H1 (cell line): ENCODE measurements around the gene BAG1. TPM values are rescaled to one million over a fixed set of nuclear protein-coding genes. Genes with fewer than 3 reads are reported as not detected.

Experiments
- CTCF ChIA-PET: fragments of 300-600 bp; sonication (Branson Sonifier 250); formaldehyde crosslinking; loops from one replicate; lab custom pipeline; 2021; ENCODE audit not compliant: partially characterized antibody; lab: Charles Lee
- POLR2A ChIA-PET: fragments of 300-600 bp; sonication (Branson Sonifier 250); formaldehyde crosslinking; loops from one replicate; lab custom pipeline; 2021; ENCODE audit warnings: inconsistent platforms; ENCODE audit not compliant: partially characterized antibody; lab: Charles Lee
- DNase-seq, 2 experiments: peaks; one replicate each; pipeline versions ENCODE4 v3.0.0 to v3.0.0-alpha.2; 2010 to 2022; ENCODE audit warnings: low spot score in 2 of 2, low read depth in 1 of 2, mixed read lengths in 1 of 2
- FAIRE-seq: peaks from 2 replicates; lab custom pipeline; 2011; peaks lifted over from hg19 to GRCh38; lab: Jason Lieb, UNC
- H2AFZ ChIP-seq: 2 replicates; pipeline ENCODE4 v1.8.1; 2012; ENCODE audit warnings: low read length, inconsistent platforms
- H2AK5ac ChIP-seq: 2 replicates; pipeline ENCODE4 v1.6.1; 2013; ENCODE audit warnings: low read depth, low read length
- H2BK120ac ChIP-seq: replicated peaks from 2 replicates; pipeline ENCODE3; 2013; ENCODE audit warnings: low read depth, low read length, inconsistent platforms
- H2BK12ac ChIP-seq: 2 replicates; pipeline ENCODE4 v1.6.1; 2013; ENCODE audit warnings: low read depth, low read length
- H2BK15ac ChIP-seq: 2 replicates; pipeline ENCODE4 v1.6.1; 2013; ENCODE audit warnings: low read length
- H2BK20ac ChIP-seq: 2 replicates; pipeline ENCODE4 v1.6.1; 2013; ENCODE audit warnings: low read length
- H2BK5ac ChIP-seq: 2 replicates; pipeline ENCODE4 v1.6.1; 2013; ENCODE audit warnings: low read depth, low read length
- H3K14ac ChIP-seq: 2 replicates; pipeline ENCODE4 v1.6.1; 2013; ENCODE audit warnings: inconsistent platforms; ENCODE audit not compliant: insufficient read length
- H3K18ac ChIP-seq: 2 replicates; pipeline ENCODE4 v1.6.1; 2013; ENCODE audit warnings: low read length; ENCODE audit errors: extremely low read depth
- H3K23ac ChIP-seq: 2 replicates; pipeline ENCODE4 v1.6.1; 2013; ENCODE audit warnings: inconsistent platforms; ENCODE audit not compliant: insufficient read length
- H3K23me2 ChIP-seq: 2 replicates; pipeline ENCODE4 v1.6.1; 2013; ENCODE audit warnings: low read depth, low read length
- H3K27ac ChIP-seq: 2 replicates; pipeline ENCODE4 v1.6.1; 2011; ENCODE audit warnings: low read depth, low read length, inconsistent platforms
- H3K27me3 ChIP-seq, 4 experiments: replicated peaks in 1 of 4; 1 replicate in 1 of 4; 2 replicates in 3 of 4; pipeline versions ENCODE4 v1.6.1 to v1.8.1; 2011 to 2013; ENCODE audit warnings: low read length in 3 of 4, mild to moderate bottlenecking in 3 of 4, inconsistent platforms in 2 of 4, mixed read lengths in 2 of 4, moderate library complexity in 1 of 4; ENCODE audit not compliant: control insufficient read depth in 3 of 4, insufficient read depth in 3 of 4; ENCODE audit errors: extremely low read depth in 1 of 4
- H3K36me3 ChIP-seq, 4 experiments: 2 replicates each; pipeline versions ENCODE4 v1.6.1 to v1.8.1; 2011 to 2013; ENCODE audit warnings: mild to moderate bottlenecking in 4 of 4, low read length in 3 of 4, moderate library complexity in 2 of 4, control low read depth in 1 of 4, inconsistent platforms in 1 of 4; ENCODE audit not compliant: insufficient read depth in 4 of 4, control insufficient read depth in 2 of 4
- H3K4ac ChIP-seq: replicated peaks from 2 replicates; pipeline ENCODE3; 2013; ENCODE audit warnings: low read length, low read depth, mixed read lengths, inconsistent platforms; ENCODE audit not compliant: insufficient read length
- H3K4me1 ChIP-seq, 4 experiments: replicated peaks in 1 of 4; 1 replicate in 1 of 4; 2 replicates in 3 of 4; pipeline versions ENCODE4 v1.6.1 to v1.8.1; 2011 to 2013; ENCODE audit warnings: low read length in 3 of 4, inconsistent platforms in 2 of 4, mixed read lengths in 1 of 4; ENCODE audit not compliant: insufficient read depth in 4 of 4, control insufficient read depth in 3 of 4
- H3K4me2 ChIP-seq, 2 experiments: 2 replicates each; pipeline versions ENCODE4 v1.6.1 to v1.8.1; 2011 to 2013; ENCODE audit warnings: low read depth in 2 of 2, low read length in 2 of 2, control low read depth in 1 of 2, inconsistent platforms in 1 of 2, mild to moderate bottlenecking in 1 of 2; ENCODE audit not compliant: insufficient read depth in 1 of 2
- H3K4me3 ChIP-seq, 4 experiments: fragments of 200-600, 300-600 bp in 1 of 4; sonication (generic), shearing (Covaris generic), sonication (Bioruptor Twin) in 1 of 4; 2 replicates each; pipeline versions ENCODE4 v1.5.1 to v1.8.1; 2011 to 2016; ENCODE audit warnings: low read length in 4 of 4, low read depth in 3 of 4, control low read depth in 2 of 4, inconsistent platforms in 2 of 4, mild to moderate bottlenecking in 2 of 4, mixed read lengths in 1 of 4, moderate library complexity in 1 of 4; ENCODE audit not compliant: insufficient read depth in 2 of 4; ENCODE audit errors: extremely low read depth in 1 of 4
- H3K56ac ChIP-seq: replicated peaks from 2 replicates; pipeline ENCODE3; 2013; ENCODE audit warnings: low read depth, mild to moderate bottlenecking, mixed read lengths, low read length, inconsistent platforms; ENCODE audit not compliant: insufficient read length
- H3K79me1 ChIP-seq: 2 replicates; pipeline ENCODE4 v1.6.1; 2013; ENCODE audit warnings: low read depth, low read length, control low read depth
- H3K79me2 ChIP-seq, 2 experiments: 2 replicates each; pipeline versions ENCODE4 v1.6.1 to v1.8.1; 2012 to 2013; ENCODE audit warnings: low read length in 2 of 2, mild to moderate bottlenecking in 2 of 2, inconsistent platforms in 1 of 2; ENCODE audit not compliant: insufficient read depth in 2 of 2, control insufficient read depth in 1 of 2
- H3K9ac ChIP-seq, 4 experiments: replicated peaks in 1 of 4; 1 replicate in 1 of 4; 2 replicates in 3 of 4; pipeline versions ENCODE4 v1.6.1 to v1.8.1; 2011 to 2013; ENCODE audit warnings: low read depth in 3 of 4, low read length in 3 of 4, control low read depth in 2 of 4, mild to moderate bottlenecking in 2 of 4, moderate library complexity in 2 of 4, inconsistent platforms in 1 of 4; ENCODE audit errors: extremely low read depth in 1 of 4
- H3K9me3 ChIP-seq, 2 experiments: 2 replicates each; pipeline versions ENCODE4 v1.6.1 to v1.8.1; 2012 to 2013; ENCODE audit warnings: mild to moderate bottlenecking in 2 of 2, moderate library complexity in 2 of 2, control low read depth in 1 of 2, inconsistent platforms in 1 of 2, low read depth in 1 of 2, low read length in 1 of 2, mixed read lengths in 1 of 2; ENCODE audit not compliant: insufficient read depth in 2 of 2
- H4K20me1 ChIP-seq, 2 experiments: replicated peaks in 1 of 2; 2 replicates each; pipeline versions ENCODE3 to v1.8.1; 2011 to 2013; ENCODE audit warnings: inconsistent platforms in 2 of 2, low read length in 2 of 2, mild to moderate bottlenecking in 1 of 2; ENCODE audit not compliant: insufficient read depth in 2 of 2, control insufficient read depth in 1 of 2
- H4K5ac ChIP-seq: 2 replicates; pipeline ENCODE4 v1.6.1; 2013; ENCODE audit warnings: low read length, low read depth, mixed read lengths, inconsistent platforms; ENCODE audit not compliant: insufficient read length
- H4K8ac ChIP-seq: 2 replicates; pipeline ENCODE4 v1.8.0; 2013; ENCODE audit warnings: mild to moderate bottlenecking, moderate library complexity, low read length, inconsistent platforms; ENCODE audit not compliant: insufficient read depth; ENCODE audit errors: extremely low read depth
- H4K91ac ChIP-seq: replicated peaks from 2 replicates; pipeline ENCODE3; 2013; ENCODE audit warnings: low read length, mixed read lengths, inconsistent platforms; ENCODE audit not compliant: insufficient read length
- GABPA ChIP-seq: IDR thresholded peaks from 2 replicates; pipeline ENCODE4 v1.6.1; 2011; ENCODE audit warnings: mild to moderate bottlenecking, low read length, moderate library complexity, borderline replicate concordance; ENCODE audit not compliant: insufficient read depth
- NRF1 ChIP-seq: IDR thresholded peaks from 2 replicates; pipeline ENCODE4 v1.6.1; 2011; ENCODE audit warnings: mild to moderate bottlenecking, low read depth, low read length, improper control_type of control experiment
- PHF8 ChIP-seq: fragments of 200-600 bp; sonication (generic); conservative IDR thresholded peaks from 2 replicates; pipeline ENCODE4 v1.7.1; 2012; ENCODE audit warnings: low read depth, mild to moderate bottlenecking, inconsistent platforms, low read length, moderate library complexity
- SP1 ChIP-seq: IDR thresholded peaks from 2 replicates; pipeline ENCODE4 v1.6.1; 2011; ENCODE audit warnings: low read depth, low read length
- SP4 ChIP-seq: IDR thresholded peaks from 2 replicates; pipeline ENCODE4 v1.6.1; 2012; ENCODE audit warnings: low read length, inconsistent platforms
- YY1 ChIP-seq: IDR thresholded peaks from 2 replicates; pipeline ENCODE4 v1.6.1; 2011; ENCODE audit warnings: low read depth, mild to moderate bottlenecking, low read length
- ZNF274 ChIP-seq: IDR thresholded peaks from 2 replicates; pipeline ENCODE4 v1.7.0; 2012; ENCODE audit warnings: low read length, borderline replicate concordance; ENCODE audit errors: extremely low read depth
- WGBS, 2 experiments: shearing (Covaris generic) in 1 of 2; methylation state at CpG; one replicate each; pipeline versions ENCODE4 v1.1.6 to v1.1.7; 2013 to 2015; ENCODE audit warnings: low lambda C conversion rate in 2 of 2, mixed read lengths in 2 of 2, inconsistent platforms in 1 of 2, low coverage in 1 of 2, missing lambda C conversion rate in 1 of 2; ENCODE audit not compliant: insufficient replicate concordance in 2 of 2, insufficient coverage in 1 of 2, insufficient read length in 1 of 2; ENCODE audit errors: extremely low coverage in 1 of 2, missing lambda C conversion rate in 1 of 2; 5-methylcytosine and 5-hydroxymethylcytosine counted together
- polyA plus RNA-seq, 7 experiments: library from polyadenylated mRNA; depleted of rRNA in 3 of 7; stranded (reverse) in 5 of 7; unstranded in 2 of 7; fragments of >200 nt in 5 of 7; fragments of 200-250 nt in 2 of 7; gene quantifications; 1 replicate in 5 of 7; 2 replicates in 1 of 7; 4 replicates in 1 of 7; pipeline versions ENCODE4 v1.2.1 to v1.2.3, GENCODE V29; 2011 to 2013; ENCODE audit warnings: missing spikeins in 2 of 7, mixed read lengths in 2 of 7
- total RNA-seq: library from RNA; stranded (reverse); fragmentation: NEBNext Ultra II Directional; extraction: Animal tissue kit (Norgen Biotek cat#: 25700); gene quantifications from 2 replicates; pipeline ENCODE4 v1.2.1, GENCODE V29; 2021
- TF ChIP-seq, protein P1 (sequence below): IDR thresholded peaks from 2 replicates; pipeline ENCODE4 v1.6.1; 2011; ENCODE audit warnings: low read length, improper control_type of control experiment
- TF ChIP-seq, protein P2 (sequence below): IDR thresholded peaks from 2 replicates; pipeline ENCODE4 v1.6.1; 2011; ENCODE audit warnings: low read depth, mild to moderate bottlenecking, low read length; ENCODE audit not compliant: insufficient read depth

The BAG1 gene
- total and polyA plus RNA-seq, 2 of the 8 experiments (the other 6 are each of a cell fraction or from before 2014, with no cell fraction given): 14.7 to 59.8 TPM

DNA sequence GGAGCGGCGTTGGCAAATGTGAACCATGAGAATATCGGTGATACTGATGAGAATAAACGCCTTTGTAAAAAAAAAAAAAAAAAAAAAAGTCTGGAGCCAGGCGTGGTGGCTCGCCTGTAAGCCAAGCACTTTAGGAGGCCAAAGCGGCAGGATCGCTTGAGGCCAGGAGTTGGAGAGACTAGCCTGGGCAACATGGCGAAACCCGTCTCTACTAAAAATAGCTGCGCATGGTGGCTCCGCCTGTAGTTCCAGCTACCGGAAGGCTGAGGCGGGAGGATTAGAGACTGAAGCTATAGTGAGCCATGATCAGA lies 25.4 kb upstream of the BAG1 start:
- H3K18ac ChIP-seq: peak overlapping the region; percentile 91
- CTCF ChIA-PET: interaction anchor here (0.6 to 2.1 kb wide), 5 partner anchors 26 to 177 kb away, joined by 3 to 7 read pairs (median 3); no protein-coding TSS in a partner anchor
- peak overlapping the region; percentile 90 for H3K4ac ChIP-seq
- H4K20me1 ChIP-seq: no peaks in the 10 kb centered on the region
- H3K56ac ChIP-seq: peak overlapping the region; percentile 96
- H3K36me3 ChIP-seq: peaks cover 0 to 9% (median 3%) of the 10 kb centered on the region in 4 experiments; a peak in 4 of 8 replicates
- peaks cover 3% of the 10 kb centered on the region for H3K79me1 ChIP-seq
- H3K4me3 ChIP-seq: peak overlapping the region; percentile 84 to 97 (median 90)
- H3K4me2 ChIP-seq: peak overlapping the region; percentile 74 to 85
- no peaks in the 10 kb centered on the region for H3K27me3 ChIP-seq
- H4K91ac ChIP-seq: peak overlapping the region; percentile 95
- POLR2A ChIA-PET: interaction anchor here (0.6 to 4.3 kb wide), 22 partner anchors 9 to 740 kb away, joined by 3 to 29 read pairs (median 4); partner anchors contain the start of genes ANKRD18B, BAG1, CHMP5 and DNAJA1
- H2AK5ac ChIP-seq: no peak overlapping the region; the same call in 1 of the 2 replicates
- peak overlapping the region; percentile 99 for H2BK5ac ChIP-seq
- peaks cover 0 to 8% (median 2%) of the 10 kb centered on the region in 4 experiments; a peak in 3 of 7 replicates for H3K4me1 ChIP-seq
- H2BK12ac ChIP-seq: peak overlapping the region; percentile 91; the same call in 1 of the 2 replicates
- DNase-seq: no peak
- peak overlapping the region; percentile 98; the same call in 1 of the 2 replicates for H2BK15ac ChIP-seq
- peak overlapping the region; percentile 99 for H4K5ac ChIP-seq
- H2BK20ac ChIP-seq: no peak overlapping the region
- H3K23ac ChIP-seq: no peak overlapping the region
- H3K79me2 ChIP-seq: peaks cover 0 to 40% of the 10 kb centered on the region in 2 experiments; a peak in 3 of 4 replicates
- H3K23me2 ChIP-seq: no peaks in the 10 kb centered on the region; the same call in 1 of the 2 replicates
- H3K14ac ChIP-seq: no peak overlapping the region
- peak overlapping the region; percentile 100 for H4K8ac ChIP-seq
- H3K9ac ChIP-seq: peak overlapping the region; percentile 91 to 100 (median 98)
- H3K27ac ChIP-seq: peak overlapping the region; percentile 99
- no peaks in the 10 kb centered on the region for H3K9me3 ChIP-seq
- peak overlapping the region; percentile 92 for H2BK120ac ChIP-seq
- no peak for FAIRE-seq
- WGBS, 2 experiments: 2% methylated on average over 10 of the region's 14 CpGs; no CpG with 5 or more reads in 1 of the 2 experiments
- H2AFZ ChIP-seq: peak overlapping the region; percentile 78; the same call in 1 of the 2 replicates
- peak; percentile 75 for TF ChIP-seq PHF8
- no peak for TF ChIP-seq ZNF274
- 0 out of 2 replicates have a peak, but pooled peaks have one; percentile 47 for TF ChIP-seq YY1
- TF ChIP-seq, protein P1, sequence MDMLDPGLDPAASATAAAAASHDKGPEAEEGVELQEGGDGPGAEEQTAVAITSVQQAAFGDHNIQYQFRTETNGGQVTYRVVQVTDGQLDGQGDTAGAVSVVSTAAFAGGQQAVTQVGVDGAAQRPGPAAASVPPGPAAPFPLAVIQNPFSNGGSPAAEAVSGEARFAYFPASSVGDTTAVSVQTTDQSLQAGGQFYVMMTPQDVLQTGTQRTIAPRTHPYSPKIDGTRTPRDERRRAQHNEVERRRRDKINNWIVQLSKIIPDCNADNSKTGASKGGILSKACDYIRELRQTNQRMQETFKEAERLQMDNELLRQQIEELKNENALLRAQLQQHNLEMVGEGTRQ: no peak
- TF ChIP-seq GABPA: no peak
- TF ChIP-seq SP1: no peak
- TF ChIP-seq, protein P2, sequence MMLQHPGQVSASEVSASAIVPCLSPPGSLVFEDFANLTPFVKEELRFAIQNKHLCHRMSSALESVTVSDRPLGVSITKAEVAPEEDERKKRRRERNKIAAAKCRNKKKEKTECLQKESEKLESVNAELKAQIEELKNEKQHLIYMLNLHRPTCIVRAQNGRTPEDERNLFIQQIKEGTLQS: no peak
- no peak for TF ChIP-seq SP4
- no peak for TF ChIP-seq NRF1
